GM06990 (cell line): ENCODE results near the gene WAPL.
A peak's percentile ranks its signal among the peaks of the same experiment; 100 is the strongest.
"Not testable (repeated sequence)": the region's sequence is repeated elsewhere in the genome, so short reads cannot be mapped to it uniquely, and the experiment has no call there.

ENCODE experiments used
- DNase-seq: peaks from one replicate; pipeline ENCODE4 v3.0.0-alpha.2; 2011; ENCODE audit not compliant: insufficient read length; ENCODE audit errors: extremely low read depth
- H3K27me3 ChIP-seq: replicated peaks from 2 replicates; pipeline ENCODE4 v1.6.0; 2011; ENCODE audit warnings: low read length; ENCODE audit not compliant: control insufficient read depth, insufficient read depth
- H3K36me3 ChIP-seq: 2 replicates; pipeline ENCODE4 v1.5.1; 2011; ENCODE audit warnings: low read length; ENCODE audit not compliant: control insufficient read depth, insufficient read depth
- H3K4me3 ChIP-seq: replicated peaks from 2 replicates; pipeline ENCODE4 v1.5.1; 2011; ENCODE audit warnings: low read depth, mild to moderate bottlenecking, control low read depth, low read length
- CTCF ChIP-seq: IDR thresholded peaks from 2 replicates; pipeline ENCODE4 v1.5.1; 2011; ENCODE audit warnings: low read length, control low read depth, mild to moderate bottlenecking, inconsistent platforms; ENCODE audit not compliant: insufficient read depth, poor library complexity, severe bottlenecking

Gene WAPL

GRCh38 chr10:86526606-86527005 is 5.0 kb upstream of the WAPL start:
- Histone ChIP-seq H3K36me3 (no peaks in the 10 kb centered on the region), H3K4me3 (no peak overlapping the region), H3K27me3 (no peaks in the 10 kb centered on the region)
- DNase-seq, result no peak
- no peak for TF ChIP-seq CTCF

- H3K27me3 ChIP-seq, H3K36me3 ChIP-seq, DNase-seq, H3K4me3 ChIP-seq: not testable (repeated sequence)
These were observed 4.1 kb upstream of the WAPL start for GRCh38 chr10:86525713-86526112.

GRCh38 chr10:86524225-86524962 is 2.8 kb upstream of the WAPL start:
- DNase-seq, result no peak
- TF ChIP-seq CTCF, result no peak
- Histone ChIP-seq H3K4me3 (no peak overlapping the region), H3K27me3 (no peaks in the 10 kb centered on the region), H3K36me3 (no peaks in the 10 kb centered on the region)

- Histone ChIP-seq H3K27me3 (no peaks in the 10 kb centered on the region), H3K4me3 (no peak overlapping the region), H3K36me3 (no peaks in the 10 kb centered on the region)
- TF ChIP-seq CTCF, result no peak
- DNase-seq, result no peak
These were observed 1.8 kb upstream of the WAPL start for GRCh38 chr10:86523348-86523747.

- TF ChIP-seq CTCF, result no peak
- Histone ChIP-seq H3K27me3 (no peaks in the 10 kb centered on the region), H3K4me3 (peak overlapping the region; percentile 80), H3K36me3 (no peaks in the 10 kb centered on the region; the same call in 1 of the 2 replicates)
- DNase-seq, result no peak
These were observed 891 bp upstream of the WAPL start for GRCh38 chr10:86522510-86522855.

GRCh38 chr10:86520871-86521677 is 518 bp downstream of the WAPL start:
- Histone ChIP-seq H3K4me3 (peak overlapping the region; percentile 90), H3K36me3 (no peaks in the 10 kb centered on the region; the same call in 1 of the 2 replicates), H3K27me3 (no peaks in the 10 kb centered on the region)
- DNase-seq, result peak; percentile 54
- TF ChIP-seq CTCF, result no peak
